ENCODE results near the gene GGCX.

GGCX gene

DNA sequence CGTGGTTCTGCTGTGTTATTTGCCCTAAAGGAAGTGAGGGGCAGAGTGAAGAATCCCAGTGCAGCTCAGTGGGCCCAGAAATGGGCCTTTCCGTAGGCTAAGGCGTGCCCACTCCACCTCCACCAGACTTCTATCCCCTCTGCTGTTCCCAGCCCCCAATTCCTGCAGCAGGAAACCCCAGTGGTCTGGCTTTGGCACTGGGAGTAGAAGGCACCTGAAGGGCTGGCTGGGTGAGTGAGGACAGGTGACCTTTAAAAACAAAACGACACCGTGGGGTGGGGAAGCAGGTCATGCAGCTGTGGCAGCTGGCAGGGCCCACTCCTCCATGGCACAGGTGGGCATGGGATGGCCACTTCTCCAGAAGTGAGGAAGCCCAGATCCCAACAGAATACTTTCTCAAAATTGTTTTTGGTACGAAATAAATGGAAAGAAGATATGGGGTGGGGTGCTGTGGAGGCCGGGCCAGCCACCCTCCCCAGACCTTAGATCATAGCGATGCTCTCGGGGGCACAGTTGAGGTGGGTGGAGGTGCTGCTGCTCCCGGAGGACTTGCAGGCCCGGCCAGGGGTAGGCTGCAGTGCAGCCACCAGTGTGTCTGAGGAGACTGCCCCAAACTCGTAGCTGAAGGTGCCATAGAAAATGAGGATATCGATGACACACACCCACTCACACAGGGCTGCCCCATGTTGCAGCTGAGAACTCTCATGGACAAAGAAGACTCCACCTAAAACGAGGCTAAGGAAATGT lies 37.5 kb upstream of the GGCX start:
- TF ChIP-seq, protein P1, sequence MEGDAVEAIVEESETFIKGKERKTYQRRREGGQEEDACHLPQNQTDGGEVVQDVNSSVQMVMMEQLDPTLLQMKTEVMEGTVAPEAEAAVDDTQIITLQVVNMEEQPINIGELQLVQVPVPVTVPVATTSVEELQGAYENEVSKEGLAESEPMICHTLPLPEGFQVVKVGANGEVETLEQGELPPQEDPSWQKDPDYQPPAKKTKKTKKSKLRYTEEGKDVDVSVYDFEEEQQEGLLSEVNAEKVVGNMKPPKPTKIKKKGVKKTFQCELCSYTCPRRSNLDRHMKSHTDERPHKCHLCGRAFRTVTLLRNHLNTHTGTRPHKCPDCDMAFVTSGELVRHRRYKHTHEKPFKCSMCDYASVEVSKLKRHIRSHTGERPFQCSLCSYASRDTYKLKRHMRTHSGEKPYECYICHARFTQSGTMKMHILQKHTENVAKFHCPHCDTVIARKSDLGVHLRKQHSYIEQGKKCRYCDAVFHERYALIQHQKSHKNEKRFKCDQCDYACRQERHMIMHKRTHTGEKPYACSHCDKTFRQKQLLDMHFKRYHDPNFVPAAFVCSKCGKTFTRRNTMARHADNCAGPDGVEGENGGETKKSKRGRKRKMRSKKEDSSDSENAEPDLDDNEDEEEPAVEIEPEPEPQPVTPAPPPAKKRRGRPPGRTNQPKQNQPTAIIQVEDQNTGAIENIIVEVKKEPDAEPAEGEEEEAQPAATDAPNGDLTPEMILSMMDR (conservative IDR thresholded peaks at IDR 0.05; ENCODE audit: control insufficient read depth, insufficient read depth, low read depth, low read length) = no peak
- no peak overlapping the region for H3K4me3 ChIP-seq (ENCODE audit: control insufficient read depth, low read depth, low read length)
- no peak for DNase-seq (ENCODE audit: low read depth)

DNA sequence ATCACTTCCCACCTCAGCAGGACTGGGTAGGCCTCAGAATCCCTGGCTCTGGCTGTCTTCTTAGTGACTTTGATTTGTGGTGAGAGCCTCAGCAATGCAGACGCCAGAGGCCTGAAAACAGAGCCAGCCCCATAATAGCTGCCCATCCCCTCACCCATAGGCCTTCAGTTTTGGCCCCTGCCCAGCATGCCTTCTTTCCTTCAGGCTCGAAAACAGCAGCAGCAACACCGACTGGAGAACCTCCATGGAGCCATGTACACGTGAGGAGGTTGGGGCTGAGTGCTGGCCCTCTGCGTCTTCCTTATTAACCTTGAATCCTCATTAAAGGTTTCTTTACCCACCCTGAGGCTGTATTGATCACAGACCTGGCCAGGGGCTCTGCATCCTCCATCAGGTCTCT lies 35.9 kb upstream of the GGCX start:
- TF ChIP-seq, protein P1 (conservative IDR thresholded peaks at IDR 0.05; ENCODE audit: control insufficient read depth, insufficient read depth, low read depth, low read length) = no peak
- no peak overlapping the region for H3K4me3 ChIP-seq (ENCODE audit: control insufficient read depth, low read depth, low read length)
- DNase-seq (ENCODE audit: low read depth) = no peak

DNA sequence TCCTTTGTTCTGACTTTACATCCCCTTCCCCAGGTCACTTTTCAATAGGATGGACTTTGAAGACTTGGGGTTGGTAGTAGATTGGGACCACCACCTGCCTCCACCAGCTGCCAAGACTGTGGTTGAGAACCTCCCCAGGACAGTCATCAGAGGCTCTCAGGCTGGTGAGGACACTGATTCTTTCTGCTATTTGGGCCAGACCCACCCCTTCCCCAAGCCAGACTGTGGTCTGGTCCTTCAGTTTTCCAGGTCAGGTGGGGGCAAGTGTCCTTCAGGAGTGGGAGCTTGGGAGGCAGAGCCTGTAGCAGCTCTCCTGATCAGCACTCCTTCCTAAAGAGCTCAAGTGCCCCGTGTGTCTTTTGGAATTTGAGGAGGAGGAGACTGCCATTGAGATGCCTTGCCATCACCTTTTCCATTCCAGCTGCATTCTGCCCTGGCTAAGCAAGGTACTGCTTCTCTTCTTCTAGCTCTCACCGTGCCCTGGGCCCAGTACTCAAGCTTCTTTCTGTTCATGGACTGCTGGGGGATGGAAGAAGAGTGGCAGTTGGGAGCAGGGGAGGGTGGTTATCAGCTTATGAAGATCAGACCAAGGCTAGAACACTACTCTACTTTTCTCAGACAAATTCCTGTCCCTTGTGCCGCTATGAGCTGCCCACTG lies 35.3 kb upstream of the GGCX start:
- no peak for DNase-seq (ENCODE audit: low read depth)
- H3K4me3 ChIP-seq (ENCODE audit: control insufficient read depth, low read depth, low read length) = peak overlapping the region; percentile 92
- TF ChIP-seq, protein P1 (conservative IDR thresholded peaks at IDR 0.05; ENCODE audit: control insufficient read depth, insufficient read depth, low read depth, low read length) = no peak

DNA sequence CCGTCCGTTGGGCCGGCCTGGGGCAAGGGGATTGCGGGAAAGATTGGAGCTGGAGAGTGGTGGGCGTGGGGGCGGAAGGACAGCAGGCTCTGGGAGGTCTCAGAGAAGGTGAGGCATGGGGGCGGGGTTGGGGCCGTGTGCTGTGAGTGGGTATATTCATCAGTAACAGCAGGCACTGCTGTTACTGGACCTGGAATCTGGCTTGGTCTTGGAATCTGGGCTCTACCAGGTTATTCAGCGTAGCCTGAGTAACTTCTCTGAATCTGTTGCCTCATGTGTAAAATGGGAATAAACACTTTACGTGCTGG lies 34.7 kb upstream of the GGCX start:
- DNase-seq (ENCODE audit: low read depth) = no peak
- TF ChIP-seq, protein P1 (conservative IDR thresholded peaks at IDR 0.05; ENCODE audit: control insufficient read depth, insufficient read depth, low read depth, low read length) = no peak
- peak overlapping the region; percentile 92 for H3K4me3 ChIP-seq (ENCODE audit: control insufficient read depth, low read depth, low read length)

DNA sequence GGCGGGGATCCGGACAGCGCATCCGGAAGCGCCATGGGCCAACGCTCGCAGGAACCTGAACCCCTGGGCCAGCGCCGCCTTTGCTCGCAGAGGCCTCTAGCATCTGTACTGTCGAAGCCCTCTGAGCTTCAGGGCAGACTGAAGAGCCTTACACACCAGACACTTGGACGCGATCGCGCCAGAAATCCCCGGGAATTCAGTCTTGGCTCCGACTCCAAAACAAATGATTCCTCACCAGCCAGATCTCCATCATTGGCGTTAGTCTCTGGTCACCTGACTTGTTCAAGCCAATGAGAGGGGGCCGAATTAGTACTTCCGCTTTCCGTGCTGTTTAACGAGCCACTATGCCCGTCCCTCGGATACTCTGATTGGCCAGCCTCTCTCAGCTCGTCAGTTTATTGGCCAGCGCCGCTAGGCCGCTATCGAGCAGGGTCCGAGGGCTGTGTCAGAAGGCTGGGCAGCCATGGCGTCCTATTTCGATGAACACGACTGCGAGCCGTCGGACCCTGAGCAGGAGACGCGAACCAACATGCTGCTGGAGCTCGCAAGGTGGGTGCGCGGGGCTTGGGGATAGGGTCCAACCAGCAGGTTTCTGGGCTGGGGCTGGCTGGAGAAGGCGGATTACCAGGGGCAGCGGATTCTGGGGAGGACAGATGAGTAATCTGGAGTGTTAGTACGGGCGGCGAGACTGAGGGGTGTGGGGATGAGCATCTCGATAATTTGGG lies 34.2 kb upstream of the GGCX start, which contains the start of gene RNF181:
RNF181 (plus strand) TSS at position 445 of the 725 bp plus-strand sequence; CDS start at position 464, 19 bp downstream.
- TF ChIP-seq, protein P1 (conservative IDR thresholded peaks at IDR 0.05; ENCODE audit: control insufficient read depth, insufficient read depth, low read depth, low read length) = no peak
- H3K4me3 ChIP-seq (ENCODE audit: control insufficient read depth, low read depth, low read length) = peak within 1 kb of the TSS; percentile 92
- DNase-seq (ENCODE audit: low read depth) = peak; percentile 99

DNA sequence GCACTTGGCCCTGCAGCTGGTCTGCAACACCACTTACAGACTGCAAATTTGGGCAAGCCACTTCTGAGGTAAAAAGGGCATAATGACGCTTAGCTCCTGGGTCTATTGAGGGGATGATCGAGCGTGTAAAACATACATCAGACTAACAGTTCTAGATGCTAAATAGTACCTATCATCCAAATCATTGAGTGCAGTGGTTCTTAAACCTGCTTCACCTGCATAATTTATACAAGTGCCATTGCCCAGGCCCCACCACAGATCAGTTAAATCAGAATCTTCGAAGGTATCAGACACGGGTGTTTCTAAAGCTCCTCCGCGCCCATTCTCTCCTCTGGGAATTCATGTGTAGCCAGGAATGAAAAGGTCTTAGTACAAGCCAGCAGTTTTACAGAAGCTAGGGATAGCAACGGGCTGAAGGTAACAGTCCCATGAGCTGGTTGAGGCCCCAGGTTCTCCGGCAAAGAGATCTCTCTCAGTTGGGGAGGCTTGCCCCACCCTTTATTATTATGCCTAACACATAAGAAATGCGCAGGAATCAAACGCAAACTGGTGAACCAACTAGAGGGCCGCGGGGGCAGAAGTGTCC lies 33.5 kb upstream of the GGCX start:
- TF ChIP-seq, protein P1 (conservative IDR thresholded peaks at IDR 0.05; ENCODE audit: control insufficient read depth, insufficient read depth, low read depth, low read length) = no peak
- DNase-seq (ENCODE audit: low read depth) = no peak

More for the DNA sequence above, 33.5 kb upstream of the GGCX start:
- H3K4me3 ChIP-seq (ENCODE audit: control insufficient read depth, low read depth, low read length) = peak overlapping the region; percentile 92
